Measurements from ENCODE around the gene DDX3X. TPM values are rescaled to one million over a fixed set of nuclear protein-coding genes. Genes with fewer than 3 reads are reported as not detected.
A peak's percentile ranks its signal among the peaks of the same experiment; 100 is the strongest.

The DDX3X gene
- total and polyA plus RNA-seq, 2 of the 13 experiments (the other 11 are each of a cell fraction or from before 2014, with no cell fraction given): 53.5 to 239 TPM

- TF ChIP-seq ZNF574 (CRISPR knock-in tag; IDR thresholded peaks at IDR 0.05) (peak; percentile 49; the same call in 1 of the 2 replicates), ERF (CRISPR knock-in tag; IDR thresholded peaks at IDR 0.05) (peak; percentile 58), NCOR1 (IDR thresholded peaks at IDR 0.05; ENCODE audit: borderline replicate concordance, low read length) (no peak), KDM5A (IDR thresholded peaks at IDR 0.05; ENCODE audit: borderline replicate concordance, low read length) (no peak), ZBTB4 (CRISPR knock-in tag; IDR thresholded peaks at IDR 0.05; ENCODE audit: borderline replicate concordance) (no peak), SETDB1 (CRISPR knock-in tag; IDR thresholded peaks at IDR 0.05; ENCODE audit: borderline replicate concordance) (no peak), ASH2L (IDR thresholded peaks at IDR 0.05; ENCODE audit: insufficient read length, low read depth, low read length) (peak; percentile 27), RFX1 (IDR thresholded peaks at IDR 0.05) (peak; percentile 78), THAP11 (CRISPR knock-in tag; IDR thresholded peaks at IDR 0.05) (0 out of 2 replicates have a peak, but pooled peaks have one; percentile 35), ISX (CRISPR knock-in tag; conservative IDR thresholded peaks at IDR 0.05) (no peak), SIX1 (CRISPR knock-in tag; IDR thresholded peaks at IDR 0.05; ENCODE audit: borderline replicate concordance) (no peak), SIN3B (IDR thresholded peaks at IDR 0.05; ENCODE audit: low read length) (no peak), IKZF1 (IDR thresholded peaks at IDR 0.05) (no peak), PTBP1 (IDR thresholded peaks at IDR 0.05; ENCODE audit: low read depth, low read length, poor library complexity, severe bottlenecking) (no peak), GLMP (CRISPR knock-in tag; IDR thresholded peaks at IDR 0.05; ENCODE audit: borderline replicate concordance) (no peak), PATZ1 (CRISPR knock-in tag; IDR thresholded peaks at IDR 0.05) (peak; percentile 89), ZSCAN9 (CRISPR knock-in tag; IDR thresholded peaks at IDR 0.05; ENCODE audit: borderline replicate concordance) (0 out of 2 replicates have a peak, but pooled peaks have one; percentile 13), ZSCAN30 (CRISPR knock-in tag; IDR thresholded peaks at IDR 0.05) (peak; percentile 44; the same call in 1 of the 2 replicates), ZBTB2 (CRISPR knock-in tag; IDR thresholded peaks at IDR 0.05; ENCODE audit: low read depth) (0 out of 2 replicates have a peak, but pooled peaks have one; percentile 24)
These were observed 789 bp upstream of the DDX3X start (continued) for GRCh38 chrX:41333003-41333743.

All from HepG2 (cell line).